Measurements from ENCODE around the gene SAMD3. TPM values are rescaled to one million over a fixed set of nuclear protein-coding genes. Genes with fewer than 3 reads are reported as not detected.

The SAMD3 gene
- total and polyA plus RNA-seq, 4 donors: 3.5 to 5.9 (median 4.1) TPM

GRCh38 chr6:130216620-130217019 is 6.1 kb downstream of the SAMD3 start:
- 60% methylated on average over 1 of the region's 4 CpGs for WGBS (ENCODE audit: insufficient coverage)
- H3K27ac ChIP-seq (ENCODE audit: low read depth, low read length): no peak overlapping the region
- no peak for DNase-seq (ENCODE audit: low read depth in 4 of 6, low spot score in 6 of 6)

GRCh38 chr6:130215526-130215925 is 7.2 kb downstream of the SAMD3 start:
- WGBS (ENCODE audit: insufficient coverage): no CpG with 5 or more reads among the region's 1 CpG

More at GRCh38 chr6:130216620-130217019, 6.1 kb downstream of the SAMD3 start:
- Histone ChIP-seq H3K27me3 (ENCODE audit: control insufficient read depth, insufficient read depth, low read length) (no peaks in the 10 kb centered on the region), H3K9me3 (ENCODE audit: control insufficient read depth, insufficient read depth, low read length) (no peaks in the 10 kb centered on the region), H3K4me3 (ENCODE audit: low read depth, low read length) (no peak overlapping the region), H3K4me1 (ENCODE audit: control insufficient read depth, insufficient read depth, low read length) (no peaks in the 10 kb centered on the region), H3K36me3 (ENCODE audit: control insufficient read depth, insufficient read depth, low read length) (no peaks in the 10 kb centered on the region)

GRCh38 chr6:130212215-130212874 is 10.4 kb downstream of the SAMD3 start:
- Histone ChIP-seq H3K4me1 (ENCODE audit: control insufficient read depth, insufficient read depth, low read length) (no peaks in the 10 kb centered on the region), H3K36me3 (ENCODE audit: control insufficient read depth, insufficient read depth, low read length) (no peaks in the 10 kb centered on the region), H3K4me3 (ENCODE audit: low read depth, low read length) (no peak overlapping the region), H3K27me3 (ENCODE audit: control insufficient read depth, insufficient read depth, low read length) (no peaks in the 10 kb centered on the region), H3K27ac (ENCODE audit: low read depth, low read length) (no peak overlapping the region), H3K9me3 (ENCODE audit: control insufficient read depth, insufficient read depth, low read length) (no peaks in the 10 kb centered on the region)
- no CpG with 5 or more reads among the region's 2 CpGs for WGBS (ENCODE audit: insufficient coverage)
- no peak for DNase-seq (ENCODE audit: low read depth in 4 of 6, low spot score in 6 of 6)

More at GRCh38 chr6:130215526-130215925, 7.2 kb downstream of the SAMD3 start:
- Histone ChIP-seq H3K4me3 (ENCODE audit: low read depth, low read length) (no peak overlapping the region), H3K27me3 (ENCODE audit: control insufficient read depth, insufficient read depth, low read length) (no peaks in the 10 kb centered on the region), H3K4me1 (ENCODE audit: control insufficient read depth, insufficient read depth, low read length) (no peaks in the 10 kb centered on the region), H3K9me3 (ENCODE audit: control insufficient read depth, insufficient read depth, low read length) (no peaks in the 10 kb centered on the region), H3K36me3 (ENCODE audit: control insufficient read depth, insufficient read depth, low read length) (no peaks in the 10 kb centered on the region), H3K27ac (ENCODE audit: low read depth, low read length) (no peak overlapping the region)
- DNase-seq (ENCODE audit: low read depth in 4 of 6, low spot score in 6 of 6): no peak

- H3K4me3 ChIP-seq (ENCODE audit: low read depth, low read length): no peak overlapping the region
- no peaks in the 10 kb centered on the region for H3K27me3 ChIP-seq (ENCODE audit: control insufficient read depth, insufficient read depth, low read length)
- DNase-seq (ENCODE audit: low read depth in 4 of 6, low spot score in 6 of 6): no peak
- no peak overlapping the region for H3K27ac ChIP-seq (ENCODE audit: low read depth, low read length)
- 95% methylated on average over 2 of the region's 3 CpGs for WGBS (ENCODE audit: insufficient coverage)
- no peaks in the 10 kb centered on the region for H3K4me1 ChIP-seq (ENCODE audit: control insufficient read depth, insufficient read depth, low read length)
- H3K9me3 ChIP-seq (ENCODE audit: control insufficient read depth, insufficient read depth, low read length): no peaks in the 10 kb centered on the region
- H3K36me3 ChIP-seq (ENCODE audit: control insufficient read depth, insufficient read depth, low read length): no peaks in the 10 kb centered on the region
Measured at GRCh38 chr6:130211691-130212090, 11.1 kb downstream of the SAMD3 start.

GRCh38 chr6:130207979-130208649 is 14.6 kb downstream of the SAMD3 start:
- H3K4me3 ChIP-seq (ENCODE audit: low read depth, low read length): no peak overlapping the region
- no peak for DNase-seq (ENCODE audit: low read depth in 4 of 6, low spot score in 6 of 6)
- H3K4me1 ChIP-seq (ENCODE audit: control insufficient read depth, insufficient read depth, low read length): no peaks in the 10 kb centered on the region
- H3K36me3 ChIP-seq (ENCODE audit: control insufficient read depth, insufficient read depth, low read length): no peaks in the 10 kb centered on the region
- H3K9me3 ChIP-seq (ENCODE audit: control insufficient read depth, insufficient read depth, low read length): no peaks in the 10 kb centered on the region
- H3K27me3 ChIP-seq (ENCODE audit: control insufficient read depth, insufficient read depth, low read length): no peaks in the 10 kb centered on the region
- H3K27ac ChIP-seq (ENCODE audit: low read depth, low read length): no peak overlapping the region
- WGBS (ENCODE audit: insufficient coverage): 100% methylated on average over 9 of the region's 10 CpGs

- no peaks in the 10 kb centered on the region for H3K4me1 ChIP-seq (ENCODE audit: control insufficient read depth, insufficient read depth, low read length)
- no peak overlapping the region for H3K4me3 ChIP-seq (ENCODE audit: low read depth, low read length)
- WGBS (ENCODE audit: insufficient coverage): no CpG with 5 or more reads among the region's 3 CpGs
- H3K27ac ChIP-seq (ENCODE audit: low read depth, low read length): no peak overlapping the region
- no peaks in the 10 kb centered on the region for H3K27me3 ChIP-seq (ENCODE audit: control insufficient read depth, insufficient read depth, low read length)
- H3K36me3 ChIP-seq (ENCODE audit: control insufficient read depth, insufficient read depth, low read length): no peaks in the 10 kb centered on the region
- H3K9me3 ChIP-seq (ENCODE audit: control insufficient read depth, insufficient read depth, low read length): no peaks in the 10 kb centered on the region
- DNase-seq (ENCODE audit: low read depth in 4 of 6, low spot score in 6 of 6): no peak
Measured at GRCh38 chr6:130206479-130206878, 16.3 kb downstream of the SAMD3 start.

- DNase-seq (ENCODE audit: low read depth in 4 of 6, low spot score in 6 of 6): no peak
Measured at GRCh38 chr6:130204322-130204721, 18.4 kb downstream of the SAMD3 start.

GRCh38 chr6:130203370-130203769 is 19.4 kb downstream of the SAMD3 start:
- no peaks in the 10 kb centered on the region for H3K36me3 ChIP-seq (ENCODE audit: control insufficient read depth, insufficient read depth, low read length)
- WGBS (ENCODE audit: insufficient coverage): no CpG with 5 or more reads among the region's 1 CpG
- no peaks in the 10 kb centered on the region for H3K27me3 ChIP-seq (ENCODE audit: control insufficient read depth, insufficient read depth, low read length)
- H3K4me3 ChIP-seq (ENCODE audit: low read depth, low read length): no peak overlapping the region
- H3K4me1 ChIP-seq (ENCODE audit: control insufficient read depth, insufficient read depth, low read length): no peaks in the 10 kb centered on the region
- no peak for DNase-seq (ENCODE audit: low read depth in 4 of 6, low spot score in 6 of 6)
- H3K27ac ChIP-seq (ENCODE audit: low read depth, low read length): no peak overlapping the region
- no peaks in the 10 kb centered on the region for H3K9me3 ChIP-seq (ENCODE audit: control insufficient read depth, insufficient read depth, low read length)

More at GRCh38 chr6:130204322-130204721, 18.4 kb downstream of the SAMD3 start:
- Histone ChIP-seq H3K4me3 (ENCODE audit: low read depth, low read length) (no peak overlapping the region), H3K4me1 (ENCODE audit: control insufficient read depth, insufficient read depth, low read length) (no peaks in the 10 kb centered on the region), H3K27me3 (ENCODE audit: control insufficient read depth, insufficient read depth, low read length) (no peaks in the 10 kb centered on the region), H3K9me3 (ENCODE audit: control insufficient read depth, insufficient read depth, low read length) (no peaks in the 10 kb centered on the region), H3K36me3 (ENCODE audit: control insufficient read depth, insufficient read depth, low read length) (no peaks in the 10 kb centered on the region), H3K27ac (ENCODE audit: low read depth, low read length) (no peak overlapping the region)
- no CpG with 5 or more reads among the region's 3 CpGs for WGBS (ENCODE audit: insufficient coverage)

- H3K27me3 ChIP-seq (ENCODE audit: control insufficient read depth, insufficient read depth, low read length): no peaks in the 10 kb centered on the region
- no peaks in the 10 kb centered on the region for H3K4me1 ChIP-seq (ENCODE audit: control insufficient read depth, insufficient read depth, low read length)
- H3K27ac ChIP-seq (ENCODE audit: low read depth, low read length): no peak overlapping the region
- no peaks in the 10 kb centered on the region for H3K36me3 ChIP-seq (ENCODE audit: control insufficient read depth, insufficient read depth, low read length)
- WGBS (ENCODE audit: insufficient coverage): 48% methylated on average over 4 of the region's 6 CpGs
- no peaks in the 10 kb centered on the region for H3K9me3 ChIP-seq (ENCODE audit: control insufficient read depth, insufficient read depth, low read length)
- H3K4me3 ChIP-seq (ENCODE audit: low read depth, low read length): no peak overlapping the region
- no peak for DNase-seq (ENCODE audit: low read depth in 4 of 6, low spot score in 6 of 6)
Measured at GRCh38 chr6:130202782-130203181, 20.0 kb downstream of the SAMD3 start.

GRCh38 chr6:130200020-130200419 is 22.7 kb downstream of the SAMD3 start:
- H3K27ac ChIP-seq (ENCODE audit: low read depth, low read length): no peak overlapping the region
- H3K9me3 ChIP-seq (ENCODE audit: control insufficient read depth, insufficient read depth, low read length): no peaks in the 10 kb centered on the region
- H3K36me3 ChIP-seq (ENCODE audit: control insufficient read depth, insufficient read depth, low read length): no peaks in the 10 kb centered on the region
- no peaks in the 10 kb centered on the region for H3K27me3 ChIP-seq (ENCODE audit: control insufficient read depth, insufficient read depth, low read length)
- H3K4me3 ChIP-seq (ENCODE audit: low read depth, low read length): no peak overlapping the region
- DNase-seq (ENCODE audit: low read depth in 4 of 6, low spot score in 6 of 6): no peak
- 96% methylated on average over 5 of the region's 7 CpGs for WGBS (ENCODE audit: insufficient coverage)
- no peaks in the 10 kb centered on the region for H3K4me1 ChIP-seq (ENCODE audit: control insufficient read depth, insufficient read depth, low read length)
